ENCODE results near the gene STXBP5.

- TF ChIP-seq CTCF (IDR thresholded peaks at IDR 0.05) (no peak), EZH2 (IDR thresholded peaks at IDR 0.05; ENCODE audit: borderline replicate concordance, insufficient read depth, low read depth, low read length, poor library complexity, severe bottlenecking) (no peak)
These were observed 8.7 kb upstream of the STXBP5 start for GRCh38 chr6:147195510-147195909.
